Stimulated activated naive CD4-positive, alpha-beta T cell (primary cell): ENCODE measurements around the gene OSBPL2.
A peak's percentile ranks its signal among the peaks of the same experiment; 100 is the strongest.

Experiments
- DNase-seq, 6 experiments: peaks; one replicate each; lab custom pipeline; 2025; lab: John Stamatoyannopoulos, UW

Gene OSBPL2

DNA sequence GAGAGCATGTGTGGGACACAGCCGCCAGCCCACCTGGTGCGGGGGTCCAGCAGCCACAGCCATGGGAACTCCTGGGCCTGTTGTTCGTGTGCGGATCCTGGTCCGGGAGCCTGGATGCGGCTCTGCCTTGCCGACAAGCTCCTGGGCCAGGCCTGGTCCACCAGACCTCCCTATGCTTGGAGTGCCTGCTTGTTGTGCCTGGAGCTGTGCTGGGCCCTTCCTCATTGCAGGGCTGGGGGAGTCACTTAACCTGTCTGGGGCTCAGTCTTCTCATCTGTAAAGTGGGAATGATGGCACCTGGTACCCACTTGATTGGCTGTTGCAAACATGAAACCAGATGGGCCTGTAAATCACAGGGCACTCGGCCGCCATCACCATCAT lies 2.6 kb upstream of the OSBPL2 start:
- no peak for DNase-seq

DNA sequence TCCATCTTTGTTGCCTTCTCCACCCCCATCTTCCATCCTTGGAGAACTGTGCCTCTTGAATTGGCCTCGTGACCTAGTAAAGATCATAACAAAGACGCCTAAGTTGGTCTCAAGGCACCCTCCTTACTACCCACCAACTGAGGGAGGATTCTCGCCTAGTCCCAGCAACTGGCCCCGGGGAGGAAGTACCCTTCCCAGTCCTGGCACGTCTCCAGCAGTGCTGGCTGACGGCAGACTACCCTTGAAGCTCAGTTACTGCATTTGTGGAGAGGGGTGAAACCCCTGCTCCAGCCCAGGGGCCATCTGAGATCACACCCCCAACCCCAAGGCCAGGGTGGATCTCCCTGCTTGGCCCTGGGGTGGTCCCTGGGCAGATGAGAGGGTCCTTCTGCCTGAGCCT lies 2.1 kb upstream of the OSBPL2 start:
- DNase-seq = no peak

DNA sequence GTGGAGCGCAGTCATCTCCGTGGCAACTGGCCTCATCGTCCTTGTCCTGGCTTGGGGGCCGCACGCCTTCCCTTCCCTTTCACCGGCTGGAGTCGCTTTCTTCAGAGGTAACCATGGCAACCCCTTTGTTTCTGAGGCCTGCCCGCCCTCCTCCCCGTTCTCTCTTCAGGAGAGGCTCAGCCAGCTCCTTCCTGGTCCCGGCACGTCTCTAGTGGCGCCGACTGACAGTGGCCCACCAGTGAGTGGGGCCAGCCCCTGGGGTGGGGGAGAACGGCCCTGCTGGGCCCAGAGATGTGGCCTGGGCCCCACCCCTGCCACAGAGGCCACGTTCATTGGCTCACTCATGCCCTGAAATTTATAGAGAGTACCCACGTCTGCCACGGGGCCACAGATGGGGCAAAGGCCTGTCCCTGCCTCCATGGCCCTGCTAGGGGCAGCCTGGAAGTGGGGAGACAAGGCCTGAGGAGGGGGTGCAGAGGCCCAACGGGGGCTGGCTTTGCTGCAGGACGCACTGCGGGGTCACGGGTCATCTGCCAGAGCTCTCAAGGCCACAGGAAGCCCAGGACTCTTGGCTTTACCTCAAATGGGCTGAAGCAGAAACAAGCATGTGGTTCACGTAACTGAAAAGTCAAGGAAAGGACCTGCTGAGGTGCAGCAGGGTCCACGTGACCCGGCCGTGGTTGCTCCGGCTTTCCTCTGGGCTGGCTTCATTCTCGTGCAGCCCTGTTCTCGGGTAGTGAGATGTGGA lies 1.4 kb upstream of the OSBPL2 start:
- no peak for DNase-seq

- DNase-seq = no peak
These were observed 864 bp upstream of the OSBPL2 start for GRCh38 chr20:62237514-62237800.

DNA sequence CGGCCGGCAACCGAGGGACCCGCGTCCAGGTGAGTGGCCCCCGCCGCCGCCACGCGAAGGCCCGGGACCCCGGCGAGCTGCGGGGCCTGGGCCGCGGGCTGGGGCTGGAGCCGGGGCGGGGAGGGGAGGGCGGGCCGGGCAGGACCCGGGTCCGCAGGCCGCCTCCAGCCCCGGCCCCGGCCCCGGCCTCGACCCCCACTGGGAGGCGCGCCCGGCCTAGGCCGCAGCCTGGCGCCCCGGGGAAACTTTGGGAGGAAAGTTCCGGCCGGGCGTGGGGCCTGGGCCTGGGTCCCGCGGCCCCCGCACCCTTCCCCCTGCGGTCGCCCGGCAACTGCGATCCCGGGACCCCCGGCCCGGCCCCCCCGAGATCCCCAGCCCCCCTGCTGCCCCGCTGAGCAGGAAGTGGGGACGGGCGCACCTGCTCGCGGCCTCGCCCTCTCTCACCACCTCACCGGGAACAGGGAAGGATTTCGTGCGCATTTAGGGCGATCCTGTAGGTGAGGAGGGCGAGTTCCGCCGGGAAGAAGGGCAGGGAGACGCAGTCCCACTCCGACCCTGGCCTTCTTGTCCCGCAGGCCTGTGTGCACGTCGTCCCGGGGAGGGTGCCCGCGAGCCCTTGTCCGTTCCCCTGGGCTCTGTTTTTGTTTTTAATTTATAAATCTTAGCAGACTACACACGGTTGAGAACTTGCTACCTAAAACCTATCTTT lies 402 bp downstream of the OSBPL2 start:
- peak in 1 of 6 experiments; percentile 23 for DNase-seq

DNA sequence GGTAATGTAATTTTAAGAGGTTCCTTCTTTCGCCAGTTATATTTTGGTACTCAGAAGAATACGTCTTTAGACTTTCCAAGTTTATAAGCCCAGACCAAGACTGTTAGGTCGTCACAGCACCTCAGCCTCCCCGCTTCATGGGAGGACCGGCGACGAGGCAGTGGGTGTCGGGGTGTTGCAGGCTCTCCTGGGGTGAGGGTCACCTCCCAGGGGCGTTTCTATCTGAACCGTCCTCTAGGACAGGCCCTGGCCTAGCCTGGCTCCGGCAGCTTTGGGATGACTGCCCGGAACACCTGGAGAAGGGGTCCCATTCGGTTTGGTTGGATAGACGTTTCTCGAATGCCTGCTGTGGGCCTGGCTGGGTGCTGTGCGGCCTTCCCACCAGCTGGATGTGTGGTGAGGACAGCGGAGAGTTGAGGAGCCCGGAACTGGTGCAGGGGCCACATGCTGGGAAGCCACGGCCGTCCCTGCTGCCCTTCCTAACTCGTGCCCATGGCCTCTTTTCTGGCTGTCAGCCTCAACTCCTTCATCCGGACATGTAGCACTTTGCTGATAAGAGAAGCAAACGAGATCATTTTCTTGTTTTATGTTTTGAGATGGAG lies 1.1 kb downstream of the OSBPL2 start:
- DNase-seq = no peak

- DNase-seq = no peak
These were observed 1.8 kb downstream of the OSBPL2 start for GRCh38 chr20:62240020-62240685.

DNA sequence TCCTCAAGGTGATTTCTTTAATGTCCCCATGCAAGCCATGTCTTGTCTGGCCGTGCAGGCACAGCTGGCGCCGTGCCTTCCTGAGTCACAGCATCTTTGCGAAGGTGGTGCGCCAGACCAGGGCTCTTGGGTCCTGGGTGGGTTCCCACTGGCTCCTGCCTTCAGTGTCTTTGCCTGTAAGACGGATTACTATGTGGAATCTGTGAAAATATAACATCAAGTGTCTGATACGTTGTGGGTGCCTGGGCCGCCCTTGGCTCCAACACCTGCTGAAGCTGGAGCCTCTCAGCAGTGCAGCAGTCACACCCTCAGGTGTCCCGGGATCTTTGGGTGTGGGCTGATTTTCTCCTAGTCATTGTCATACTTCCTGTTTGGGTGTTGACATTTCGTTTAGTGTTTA lies 3.2 kb downstream of the OSBPL2 start:
- DNase-seq = no peak

GRCh38 chr20:62242176-62242575 lies 3.9 kb downstream of the OSBPL2 start:
- no peak for DNase-seq

DNA sequence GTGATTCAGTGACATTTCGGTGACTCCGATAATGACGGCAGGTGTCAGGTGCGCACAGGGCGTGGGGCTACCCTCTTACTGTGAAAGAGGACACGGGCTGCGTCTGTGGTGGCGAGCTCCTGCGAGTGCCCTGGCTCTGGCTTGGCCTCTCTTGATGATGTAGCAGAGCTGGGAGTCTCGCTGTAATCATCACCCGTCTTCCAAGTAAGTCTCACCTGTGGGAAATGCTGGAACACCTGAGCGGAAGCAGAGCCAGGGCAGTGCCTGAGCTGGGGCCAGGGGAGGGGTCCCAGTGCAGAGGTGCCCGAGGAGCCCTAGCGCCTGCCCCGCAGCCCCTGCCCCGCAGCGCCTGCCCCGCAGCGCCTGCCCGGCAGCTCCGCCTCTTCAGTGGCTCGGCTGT lies 4.8 kb downstream of the OSBPL2 start:
- no peak for DNase-seq

DNA sequence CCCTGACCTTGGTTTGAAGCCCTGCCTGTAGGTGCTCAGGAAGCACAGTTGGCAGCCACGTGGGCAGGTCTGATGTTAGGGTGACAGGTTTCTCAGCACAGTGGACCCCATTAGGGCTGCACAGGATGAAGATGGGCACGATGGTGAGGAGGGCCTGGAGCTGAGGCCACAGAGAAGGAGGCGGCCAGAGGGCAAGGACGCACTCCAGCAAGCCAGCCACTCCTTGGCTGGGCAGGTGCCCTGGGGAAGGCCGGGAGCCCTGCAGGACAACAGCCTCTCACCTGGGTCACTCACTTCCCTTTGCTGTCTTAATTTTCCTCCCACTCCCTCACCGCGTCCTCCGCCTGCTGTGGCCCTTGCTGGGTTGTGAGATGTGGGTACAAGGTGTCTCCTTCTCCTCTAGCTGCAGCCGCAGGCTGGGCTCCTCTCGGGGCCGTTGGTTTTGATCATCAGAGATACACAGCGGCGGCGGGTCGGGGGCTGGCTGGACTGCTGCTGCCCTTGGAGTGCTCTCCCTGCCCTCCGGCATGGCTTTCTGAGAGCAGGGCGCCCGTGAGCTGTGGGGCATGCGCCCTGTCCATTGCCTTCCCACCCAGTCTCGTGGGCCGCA lies 5.7 kb downstream of the OSBPL2 start:
- no peak for DNase-seq

DNA sequence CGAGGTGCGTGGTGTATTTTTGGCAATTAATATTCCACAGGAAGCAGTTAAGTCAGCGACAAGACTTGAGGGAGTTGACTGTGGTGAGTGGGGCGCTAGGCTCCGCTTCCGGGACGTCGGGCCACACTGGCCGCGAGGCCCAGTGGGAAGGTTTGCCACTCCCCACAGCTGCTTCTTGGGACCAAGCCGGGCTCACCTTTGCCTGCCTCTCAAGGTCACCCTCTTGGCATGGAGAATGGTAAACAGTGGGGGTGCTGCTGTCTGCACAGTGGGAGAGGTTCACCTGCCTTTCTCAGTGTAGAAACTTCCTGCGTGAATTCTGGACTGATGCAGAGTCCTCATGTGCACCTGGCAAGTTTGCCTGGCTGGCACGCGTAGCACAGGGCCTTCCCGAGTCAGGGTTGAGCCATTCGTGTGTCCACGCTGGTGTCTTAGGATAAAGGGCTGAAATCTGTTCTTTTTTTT lies 6.4 kb downstream of the OSBPL2 start:
- no peak for DNase-seq

DNA sequence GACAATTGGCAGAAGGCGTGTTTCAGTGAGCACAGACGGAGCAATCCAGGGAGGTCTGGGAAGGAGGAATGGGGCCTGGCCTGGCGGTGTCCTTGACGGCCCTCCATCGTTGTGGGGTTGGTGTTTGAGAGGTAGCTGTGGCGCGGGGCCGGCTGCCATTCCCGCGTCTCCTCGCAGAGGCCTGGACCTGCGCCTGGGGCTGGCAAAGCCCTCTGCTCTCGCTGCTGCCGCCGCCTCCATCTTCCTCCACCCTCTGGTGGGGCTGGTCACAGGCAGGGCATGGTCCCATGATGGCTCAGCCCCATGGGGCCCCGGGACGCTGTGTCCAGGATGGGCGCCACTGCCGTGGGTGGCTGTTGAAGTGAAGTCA lies 7.6 kb downstream of the OSBPL2 start:
- DNase-seq = no peak

DNA sequence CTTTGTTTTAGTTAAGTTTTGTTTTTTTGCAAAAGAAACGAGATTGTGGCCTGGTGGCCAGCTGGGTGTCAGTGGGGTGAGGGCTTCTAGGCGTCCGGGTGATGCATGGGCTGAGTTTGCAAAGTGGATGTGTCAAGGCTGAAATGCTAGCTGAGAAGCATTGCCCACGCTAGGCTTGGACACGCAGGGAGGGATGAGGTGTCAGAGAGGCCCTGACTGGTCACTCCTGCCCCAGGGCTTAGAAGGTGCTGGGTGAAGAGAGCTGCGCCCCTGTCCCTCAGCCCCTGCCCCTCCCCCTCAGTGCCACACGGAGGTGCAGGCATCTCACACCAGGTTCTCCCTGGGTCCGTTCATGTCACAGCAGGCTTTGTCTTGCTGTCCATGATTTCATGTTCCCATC lies 8.1 kb downstream of the OSBPL2 start:
- no peak for DNase-seq

DNA sequence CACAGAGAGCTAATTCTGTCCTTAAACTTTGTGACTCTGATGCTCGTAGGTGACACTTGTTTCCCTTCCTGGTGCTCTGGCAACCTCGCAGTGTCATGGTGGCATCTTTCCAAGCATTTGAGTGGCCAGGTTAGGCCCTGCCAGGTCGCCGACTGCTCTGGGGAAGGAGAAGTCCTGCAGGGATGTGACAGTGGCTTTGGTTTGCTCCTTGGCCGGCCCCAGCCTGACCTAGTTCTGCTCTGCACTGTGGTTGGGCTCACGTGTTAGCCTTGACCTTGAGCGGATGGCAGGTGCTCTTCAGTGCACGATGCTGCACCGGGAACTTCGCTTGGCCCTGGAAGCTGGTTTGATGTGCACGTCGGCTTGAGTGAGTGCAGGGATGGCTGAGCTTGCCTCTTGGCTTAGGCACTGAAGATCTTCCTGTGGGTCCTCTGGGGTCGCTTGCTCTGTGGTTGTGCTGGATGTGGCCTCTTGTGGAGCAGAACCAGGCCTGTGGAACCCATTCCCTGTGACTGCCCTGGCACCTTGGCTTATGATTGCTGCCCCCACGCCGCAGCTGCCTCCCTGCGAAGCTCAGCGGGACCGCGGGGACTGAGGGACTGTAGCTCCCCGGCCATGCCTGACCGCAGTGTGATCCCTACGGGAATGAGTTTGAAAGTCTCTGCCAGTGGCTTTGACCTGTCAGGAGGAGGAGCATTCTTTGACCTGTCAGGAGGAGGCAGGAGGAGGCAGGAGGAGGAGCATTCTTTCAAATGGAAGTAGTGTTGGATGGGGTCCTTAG lies 8.7 kb downstream of the OSBPL2 start:
- no peak for DNase-seq

DNA sequence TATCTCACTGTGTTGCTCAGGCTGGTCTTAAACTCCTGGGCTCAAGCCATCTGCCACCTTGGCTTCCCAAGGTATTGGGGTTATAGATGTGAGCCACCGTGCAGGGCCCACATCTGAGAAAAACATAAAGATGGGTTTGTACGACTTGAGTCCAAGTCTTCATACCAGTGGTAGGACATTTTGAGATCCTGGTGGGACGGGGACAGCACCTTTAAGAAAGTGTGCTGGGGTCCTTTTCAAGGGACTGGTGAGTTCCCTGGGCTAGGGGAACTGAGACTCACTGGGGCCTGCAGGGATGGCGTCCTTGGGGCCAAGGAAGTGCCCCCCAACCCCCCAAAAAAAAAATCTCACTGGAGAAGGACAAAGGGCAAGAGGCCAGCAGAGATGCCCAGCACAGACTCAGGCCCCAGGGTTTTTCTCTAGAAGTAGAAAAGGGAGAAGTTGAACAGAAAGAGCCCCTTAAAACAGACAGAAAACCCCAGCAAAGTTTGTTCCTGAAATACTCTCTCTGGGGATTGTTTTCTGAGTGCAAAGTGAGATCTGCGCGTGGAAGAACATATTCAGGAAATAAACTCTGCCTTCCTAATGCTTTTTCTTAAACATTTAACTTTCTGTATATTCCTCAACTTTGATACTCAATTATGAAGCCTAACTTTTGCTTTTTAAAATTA lies 10.7 kb downstream of the OSBPL2 start:
- no peak for DNase-seq

DNA sequence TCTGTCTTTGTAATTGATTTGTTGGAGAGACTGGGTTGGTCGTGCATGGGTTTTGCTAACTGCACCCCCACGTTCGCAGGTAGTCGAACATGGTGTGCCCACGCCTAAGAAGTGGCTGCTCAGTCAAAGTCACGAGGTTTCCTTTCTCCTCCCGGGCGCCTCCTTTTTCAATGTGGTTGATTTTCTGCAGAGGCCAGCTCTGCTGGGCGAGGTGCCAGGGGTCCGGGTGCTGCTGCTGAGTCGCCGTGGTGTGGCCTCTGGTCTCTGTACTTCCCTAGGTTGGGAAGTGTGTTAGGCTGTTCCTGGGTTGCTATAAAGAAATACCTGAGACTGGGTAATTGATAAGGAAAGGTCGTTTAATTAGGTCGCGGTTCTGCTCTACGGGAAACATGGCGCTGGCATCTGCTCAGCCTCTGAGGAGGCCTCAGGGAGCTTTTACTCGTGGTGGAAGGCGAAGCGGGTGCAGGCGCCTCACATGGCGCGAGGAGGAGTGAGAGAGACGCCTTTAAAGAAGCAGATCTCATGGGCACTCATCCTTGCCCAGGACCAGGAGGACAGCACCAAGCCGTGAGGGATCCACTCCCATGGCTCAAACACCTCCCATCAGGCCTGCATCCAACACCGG lies 14.1 kb downstream of the OSBPL2 start:
- no peak for DNase-seq

DNA sequence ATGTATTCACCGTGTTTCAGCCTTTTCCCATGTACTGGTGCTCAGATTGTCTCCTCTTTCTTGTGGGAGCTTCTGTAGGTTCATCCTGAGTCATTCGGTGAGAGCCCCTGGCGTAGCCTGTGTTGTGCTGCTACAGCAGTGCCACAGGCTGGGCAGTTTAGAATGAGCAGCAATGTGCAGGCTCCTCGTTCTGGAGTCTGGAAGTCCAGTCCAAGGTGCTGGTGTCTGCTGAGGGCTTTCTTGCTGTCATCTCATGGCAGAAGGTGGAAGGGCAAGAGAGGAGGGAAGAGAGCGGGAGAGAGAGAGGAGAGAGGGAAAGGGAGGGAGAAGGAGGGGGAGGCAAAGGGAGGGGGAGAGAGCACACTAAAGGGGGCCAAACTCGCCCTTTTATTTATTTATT lies 15.1 kb downstream of the OSBPL2 start:
- DNase-seq = no peak

GRCh38 chr20:62254021-62254724 lies 15.9 kb downstream of the OSBPL2 start:
- DNase-seq = no peak

DNA sequence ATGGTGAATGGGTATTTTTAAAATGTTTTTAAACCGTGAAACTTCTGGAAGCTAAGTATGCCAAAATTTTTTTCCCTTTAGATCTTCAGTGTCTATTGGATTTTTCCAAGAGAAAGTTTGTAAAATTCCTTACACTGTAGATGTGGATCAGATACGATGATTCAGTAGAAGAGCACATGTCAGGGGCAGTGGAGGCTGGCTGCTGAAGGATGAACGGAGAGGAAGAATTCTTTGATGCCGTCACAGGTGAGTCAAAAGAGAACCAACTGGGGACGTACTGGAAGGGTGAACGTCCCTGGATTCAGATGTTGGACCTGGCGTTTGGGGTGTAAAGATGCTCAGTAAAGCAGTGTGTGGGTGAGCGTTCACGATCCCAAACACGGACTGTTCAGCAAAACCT lies 17.7 kb downstream of the OSBPL2 start:
- no peak for DNase-seq
